ENCODE data around the gene DHX40. TPM values are rescaled to one million over a fixed set of nuclear protein-coding genes. Genes with fewer than 3 reads are reported as not detected.
"Not testable (repeated sequence)": the region's sequence is repeated elsewhere in the genome, so short reads cannot be mapped to it uniquely, and the experiment has no call there.

DHX40 gene
- total RNA-seq, 2 experiments from 2014 or later, result 20.0 to 24.4 TPM

GRCh38 chr17:59637611-59638310 lies 72.4 kb downstream of the DHX40 start:
- no peak overlapping the region for H3K27ac Mint-ChIP-seq
- POLR2A ChIA-PET, result interaction anchor here (0.6 to 5.7 kb wide), 2 partner anchors 17 to 388 kb away, joined by 3 to 98 read pairs; partner anchors contain the start of gene CLTC
- no peaks in the 10 kb centered on the region for H3K9me3 Mint-ChIP-seq
- no peaks in the 10 kb centered on the region for H3K27me3 Mint-ChIP-seq
- no peak for DNase-seq
- CTCF ChIA-PET, result interaction anchor here (0.6 to 1.0 kb wide), 2 partner anchors 15 to 403 kb away, joined by 3 read pairs; no protein-coding TSS in a partner anchor
- H3K36me3 Mint-ChIP-seq (ENCODE audit: low read depth), result peaks cover 9% of the 10 kb centered on the region
- H3K4me1 Mint-ChIP-seq, result peaks cover 64% of the 10 kb centered on the region
- H3K4me3 Mint-ChIP-seq, result no peak overlapping the region

GRCh38 chr17:59638553-59638952 lies 73.1 kb downstream of the DHX40 start:
- CTCF ChIA-PET, result interaction anchor here (1.0 kb wide), 1 partner anchor 402 kb away, joined by 3 read pairs; no protein-coding TSS in a partner anchor
- peaks cover 63% of the 10 kb centered on the region for H3K4me1 Mint-ChIP-seq
- no peaks in the 10 kb centered on the region for H3K27me3 Mint-ChIP-seq
- H3K9me3 Mint-ChIP-seq, result no peaks in the 10 kb centered on the region
- DNase-seq, result no peak
- H3K27ac Mint-ChIP-seq, result no peak overlapping the region
- H3K4me3 Mint-ChIP-seq, result no peak overlapping the region
- POLR2A ChIA-PET, result interaction anchor here (5.7 kb wide), 1 partner anchor 18 kb away, joined by 98 read pairs; the partner anchor contains the start of gene CLTC
- H3K36me3 Mint-ChIP-seq (ENCODE audit: low read depth), result peaks cover 14% of the 10 kb centered on the region

- peaks cover 44% of the 10 kb centered on the region for H3K4me1 Mint-ChIP-seq
- no peak for DNase-seq
- peak overlapping the region; percentile 8 for H3K4me3 Mint-ChIP-seq
- H3K36me3 Mint-ChIP-seq (ENCODE audit: low read depth), result peaks cover 36% of the 10 kb centered on the region
- H3K9me3 Mint-ChIP-seq, result no peaks in the 10 kb centered on the region
- ChIA-PET POLR2A (interaction anchor here (0.6 to 8.4 kb wide), 8 partner anchors 8 to 1011 kb away, joined by 3 to 76 read pairs (median 4); partner anchors contain the start of genes CLTC, PTRH2, RPS6KB1 and VMP1), CTCF (interaction anchor here (1.1 to 2.1 kb wide), 2 partner anchors 45 to 82 kb away, joined by 3 to 4 read pairs; no protein-coding TSS in a partner anchor)
- peak overlapping the region; percentile 55 for H3K27ac Mint-ChIP-seq
- no peaks in the 10 kb centered on the region for H3K27me3 Mint-ChIP-seq
Measured at GRCh38 chr17:59641799-59642484, 76.5 kb downstream of the DHX40 start.

GRCh38 chr17:59642565-59642964 lies 77.2 kb downstream of the DHX40 start:
- Mint-ChIP-seq H3K4me1 (peaks cover 44% of the 10 kb centered on the region), H3K27ac (no peak overlapping the region), H3K36me3 (ENCODE audit: low read depth) (peaks cover 42% of the 10 kb centered on the region), H3K27me3 (no peaks in the 10 kb centered on the region), H3K4me3 (no peak overlapping the region), H3K9me3 (no peaks in the 10 kb centered on the region)
- no peak for DNase-seq
- POLR2A ChIA-PET, result interaction anchor here (0.7 to 8.4 kb wide), 7 partner anchors 8 to 1011 kb away, joined by 3 to 76 read pairs (median 4); partner anchors contain the start of genes CLTC, PTRH2, RPS6KB1 and VMP1
- CTCF ChIA-PET, result interaction anchor here (1.1 to 2.1 kb wide), 2 partner anchors 44 to 83 kb away, joined by 3 to 4 read pairs; no protein-coding TSS in a partner anchor

GRCh38 chr17:59643159-59644140 lies 78.0 kb downstream of the DHX40 start:
- Mint-ChIP-seq H3K9me3 (no peaks in the 10 kb centered on the region), H3K4me1 (peaks cover 44% of the 10 kb centered on the region), H3K4me3 (no peak overlapping the region), H3K27ac (no peak overlapping the region), H3K36me3 (ENCODE audit: low read depth) (peaks cover 48% of the 10 kb centered on the region), H3K27me3 (no peaks in the 10 kb centered on the region)
- POLR2A ChIA-PET, result interaction anchor here (0.8 to 8.4 kb wide), 5 partner anchors 9 to 1012 kb away, joined by 4 to 76 read pairs (median 4); partner anchors contain the start of genes CLTC and RPS6KB1
- CTCF ChIA-PET, result interaction anchor here (0.5 to 2.1 kb wide), 4 partner anchors 43 to 128 kb away, joined by 3 to 4 read pairs (median 4); no protein-coding TSS in a partner anchor
- DNase-seq, result no peak

- CTCF ChIA-PET, result no interaction called here
- H3K27ac Mint-ChIP-seq, result no peak overlapping the region
Measured at GRCh38 chr17:59647288-59647687, 81.9 kb downstream of the DHX40 start.

GRCh38 chr17:59649886-59650285 lies 84.5 kb downstream of the DHX40 start:
- H3K4me1 Mint-ChIP-seq, result peaks cover 34% of the 10 kb centered on the region
- H3K4me3 Mint-ChIP-seq, result no peak overlapping the region
- no peaks in the 10 kb centered on the region for H3K9me3 Mint-ChIP-seq
- no peak overlapping the region for H3K27ac Mint-ChIP-seq
- CTCF ChIA-PET, result interaction anchor here (0.6 kb wide), 1 partner anchor 32 kb away, joined by 3 read pairs; no protein-coding TSS in a partner anchor
- POLR2A ChIA-PET, result no interaction called here
- DNase-seq, result no peak
- peaks cover 72% of the 10 kb centered on the region for H3K36me3 Mint-ChIP-seq (ENCODE audit: low read depth)
- no peaks in the 10 kb centered on the region for H3K27me3 Mint-ChIP-seq

More at GRCh38 chr17:59647288-59647687, 81.9 kb downstream of the DHX40 start:
- no peaks in the 10 kb centered on the region for H3K9me3 Mint-ChIP-seq
- DNase-seq, result no peak
- H3K4me3 Mint-ChIP-seq, result no peak overlapping the region
- peaks cover 77% of the 10 kb centered on the region for H3K36me3 Mint-ChIP-seq (ENCODE audit: low read depth)
- H3K27me3 Mint-ChIP-seq, result no peaks in the 10 kb centered on the region
- H3K4me1 Mint-ChIP-seq, result peaks cover 43% of the 10 kb centered on the region
- POLR2A ChIA-PET, result interaction anchor here (8.4 kb wide), 1 partner anchor 27 kb away, joined by 76 read pairs; the partner anchor contains the start of gene CLTC

- DNase-seq, result no peak
- Mint-ChIP-seq H3K4me1 (peaks cover 32% of the 10 kb centered on the region), H3K9me3 (no peaks in the 10 kb centered on the region), H3K27me3 (no peaks in the 10 kb centered on the region), H3K36me3 (ENCODE audit: low read depth) (peaks cover 76% of the 10 kb centered on the region), H3K27ac (no peak overlapping the region), H3K4me3 (no peak overlapping the region)
- ChIA-PET CTCF (no interaction called here), POLR2A (interaction anchor here (2.2 kb wide), 1 partner anchor 31 kb away, joined by 12 read pairs; the partner anchor contains the start of gene CLTC)
Measured at GRCh38 chr17:59650642-59651041, 85.2 kb downstream of the DHX40 start.

- Mint-ChIP-seq H3K4me1 (peaks cover 32% of the 10 kb centered on the region), H3K36me3 (ENCODE audit: low read depth) (peaks cover 81% of the 10 kb centered on the region), H3K27ac (no peak overlapping the region), H3K4me3 (no peak overlapping the region), H3K27me3 (no peaks in the 10 kb centered on the region), H3K9me3 (no peaks in the 10 kb centered on the region)
- POLR2A ChIA-PET, result interaction anchor here (2.2 kb wide), 1 partner anchor 32 kb away, joined by 12 read pairs; the partner anchor contains the start of gene CLTC
- CTCF ChIA-PET, result no interaction called here
- DNase-seq, result no peak
Measured at GRCh38 chr17:59651346-59651745, 85.9 kb downstream of the DHX40 start.

GRCh38 chr17:59652119-59652518 lies 86.7 kb downstream of the DHX40 start:
- H3K36me3 Mint-ChIP-seq (ENCODE audit: low read depth), result peaks cover 76% of the 10 kb centered on the region
- H3K4me3 Mint-ChIP-seq, result no peak overlapping the region
- CTCF ChIA-PET, result interaction anchor here (0.7 kb wide), 1 partner anchor 14 kb away, joined by 3 read pairs; no protein-coding TSS in a partner anchor
- POLR2A ChIA-PET, result interaction anchor here (2.2 kb wide), 1 partner anchor 33 kb away, joined by 12 read pairs; the partner anchor contains the start of gene CLTC
- DNase-seq, result no peak
- H3K27me3 Mint-ChIP-seq, result no peaks in the 10 kb centered on the region
- no peaks in the 10 kb centered on the region for H3K9me3 Mint-ChIP-seq
- peaks cover 28% of the 10 kb centered on the region for H3K4me1 Mint-ChIP-seq
- H3K27ac Mint-ChIP-seq, result no peak overlapping the region

- H3K4me1 Mint-ChIP-seq, DNase-seq, H3K27ac Mint-ChIP-seq, CTCF ChIA-PET, H3K27me3 Mint-ChIP-seq, H3K4me3 Mint-ChIP-seq, H3K9me3 Mint-ChIP-seq: not testable (repeated sequence)
- POLR2A ChIA-PET, result interaction anchor here (0.9 to 1.6 kb wide), 2 partner anchors 37 to 50 kb away, joined by 3 to 14 read pairs; partner anchors contain the start of genes CLTC, PTRH2 and VMP1
- H3K36me3 Mint-ChIP-seq (ENCODE audit: low read depth), result peaks cover 77% of the 10 kb centered on the region
Measured at GRCh38 chr17:59656624-59657023, 91.2 kb downstream of the DHX40 start.

Data from activated CD4-positive, alpha-beta memory T cell treated with anti-CD3 and anti-CD28 coated beads, Interleukin-2, amount 10 ng/mL, durations not matched to agents 7 days and 5 days (primary cell).